Common myeloid progenitor, CD34-positive (primary cell): ENCODE data around the gene KRTAP6-2.

Source experiments
- CTCF ChIA-PET: fragments of 350-600 bp; sonication (Branson Sonifier 250); formaldehyde crosslinking; loops from one replicate; lab custom pipeline; 2021; ENCODE audit warnings: antibody characterized with exemption; lab: Charles Lee
- POLR2A ChIA-PET: fragments of 350-600 bp; sonication (Branson Sonifier 250); formaldehyde crosslinking; loops from one replicate; lab custom pipeline; 2021; ENCODE audit warnings: antibody characterized with exemption; lab: Charles Lee
- DNase-seq, 3 donors: peaks; one replicate each; pipeline versions ENCODE4 v3.0.0 to v3.0.0-alpha.2; 2013
- H3K27ac ChIP-seq, 2 experiments: 1 replicate in 1 of 2; 2 replicates in 1 of 2; pipeline ENCODE4 v1.7.0; 2013; ENCODE audit warnings: inconsistent platforms in 2 of 2, low read length in 2 of 2, mild to moderate bottlenecking in 2 of 2, low read depth in 1 of 2, moderate library complexity in 1 of 2; ENCODE audit not compliant: severe bottlenecking in 2 of 2, insufficient read depth in 1 of 2, poor library complexity in 1 of 2
- H3K27me3 ChIP-seq, 5 experiments: replicated peaks in 2 of 5; 1 replicate in 3 of 5; 2 replicates in 2 of 5; pipeline versions ENCODE4 v1.6.1 to v1.7.0; 2013; ENCODE audit warnings: low read length in 4 of 5, mild to moderate bottlenecking in 2 of 5, moderate library complexity in 2 of 5, inconsistent platforms in 1 of 5; ENCODE audit not compliant: insufficient read depth in 5 of 5, control insufficient read depth in 4 of 5
- H3K36me3 ChIP-seq, 4 experiments: 1 replicate in 2 of 4; 2 replicates in 2 of 4; pipeline versions ENCODE4 v1.6.1 to v1.7.0; 2013; ENCODE audit warnings: low read length in 3 of 4, control low read depth in 1 of 4, mild to moderate bottlenecking in 1 of 4; ENCODE audit not compliant: control insufficient read depth in 4 of 4, insufficient read depth in 4 of 4
- H3K4me1 ChIP-seq, 4 experiments: 1 replicate in 3 of 4; 2 replicates in 1 of 4; pipeline versions ENCODE4 v1.6.1 to v1.7.1; 2013; ENCODE audit warnings: low read length in 3 of 4, mild to moderate bottlenecking in 3 of 4, control low read depth in 1 of 4, inconsistent platforms in 1 of 4, moderate library complexity in 1 of 4; ENCODE audit not compliant: control insufficient read depth in 4 of 4, insufficient read depth in 4 of 4; ENCODE audit errors: control extremely low read depth in 1 of 4
- H3K4me3 ChIP-seq, 7 experiments: 1 replicate in 4 of 7; 2 replicates in 3 of 7; pipeline versions ENCODE4 v1.5.1 to v1.7.0; 2013; ENCODE audit warnings: mild to moderate bottlenecking in 7 of 7, low read length in 6 of 7, moderate library complexity in 6 of 7, inconsistent platforms in 2 of 7, low read depth in 2 of 7, control low read depth in 1 of 7; ENCODE audit not compliant: insufficient read depth in 4 of 7, control insufficient read depth in 1 of 7; ENCODE audit errors: extremely low read depth in 1 of 7
- H3K9me3 ChIP-seq, 5 experiments: 1 replicate in 4 of 5; 2 replicates in 1 of 5; pipeline versions ENCODE4 v1.6.1 to v1.7.1; 2013; ENCODE audit warnings: low read length in 4 of 5, mild to moderate bottlenecking in 2 of 5, inconsistent platforms in 1 of 5, low read depth in 1 of 5, moderate library complexity in 1 of 5; ENCODE audit not compliant: control insufficient read depth in 4 of 5, insufficient read depth in 2 of 5; ENCODE audit errors: control extremely low read depth in 1 of 5
- WGBS: methylation state at CpG from one replicate; pipeline ENCODE4 v1.1.5; 2013; ENCODE audit not compliant: insufficient coverage; 5-methylcytosine and 5-hydroxymethylcytosine counted together

KRTAP6-2 gene

DNA sequence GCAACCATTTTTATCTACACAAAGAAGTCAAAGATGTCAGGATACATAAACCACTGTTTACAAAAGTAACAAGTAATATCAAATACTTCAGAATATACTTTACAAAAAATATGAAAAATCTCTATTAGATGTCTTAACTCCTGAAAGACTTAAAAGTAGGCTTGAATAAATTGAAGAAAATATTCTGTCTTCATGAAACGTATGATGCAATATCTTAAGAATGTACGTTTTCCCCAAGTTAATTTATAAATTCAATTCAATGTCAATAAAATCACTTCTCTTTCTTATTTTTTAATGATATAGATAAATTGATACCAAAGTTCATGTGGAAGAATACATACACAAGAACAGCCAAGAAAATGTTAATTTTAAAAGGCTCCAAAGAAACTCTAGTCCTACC lies 43.6 kb downstream of the KRTAP6-2 start:
- H3K4me1 ChIP-seq, result no peaks in the 10 kb centered on the region
- no CpG with 5 or more reads among the region's 2 CpGs for WGBS
- H3K27me3 ChIP-seq, result no peaks in the 10 kb centered on the region
- H3K9me3 ChIP-seq, result no peaks in the 10 kb centered on the region
- ChIA-PET POLR2A (no interaction called here), CTCF (no interaction called here)
- no peak overlapping the region for H3K27ac ChIP-seq
- H3K36me3 ChIP-seq, result no peaks in the 10 kb centered on the region
- no peak overlapping the region for H3K4me3 ChIP-seq
- no peak for DNase-seq

DNA sequence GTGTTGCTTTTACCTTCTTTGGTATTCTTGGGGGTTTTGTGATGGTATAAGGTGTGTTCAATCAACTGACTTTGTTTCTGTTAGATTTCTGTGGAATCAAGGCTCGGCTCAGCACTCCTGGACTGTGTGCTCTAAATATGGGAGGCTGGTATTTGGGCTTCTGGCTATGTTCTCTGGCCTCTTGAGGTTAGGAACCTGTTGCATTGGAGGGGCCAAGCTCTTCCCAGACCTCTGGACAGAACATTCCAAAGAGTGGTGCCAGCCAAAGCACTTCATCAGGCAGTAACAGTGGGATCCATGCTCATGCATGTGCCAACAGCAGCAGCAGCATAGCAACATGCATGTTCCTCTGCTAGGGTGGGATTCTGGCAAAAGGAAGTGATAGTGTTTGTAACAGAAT lies 45.9 kb downstream of the KRTAP6-2 start:
- CTCF ChIA-PET, result no interaction called here
- Histone ChIP-seq H3K9me3 (no peaks in the 10 kb centered on the region), H3K27ac (no peak overlapping the region), H3K4me1 (no peaks in the 10 kb centered on the region), H3K4me3 (no peak overlapping the region), H3K36me3 (no peaks in the 10 kb centered on the region), H3K27me3 (no peaks in the 10 kb centered on the region)
- no CpG with 5 or more reads among the region's 1 CpG for WGBS
- POLR2A ChIA-PET, result no interaction called here
- DNase-seq, result no peak
